GM12874 (cell line): ENCODE measurements around the gene RERE.

Experiments
- TF ChIP-seq, protein P1 (sequence below): IDR thresholded peaks from 2 replicates; pipeline ENCODE4 v1.5.1; 2011; ENCODE audit warnings: low read depth, mild to moderate bottlenecking, control low read depth, low read length, moderate library complexity; ENCODE audit not compliant: insufficient read depth

The RERE gene

DNA sequence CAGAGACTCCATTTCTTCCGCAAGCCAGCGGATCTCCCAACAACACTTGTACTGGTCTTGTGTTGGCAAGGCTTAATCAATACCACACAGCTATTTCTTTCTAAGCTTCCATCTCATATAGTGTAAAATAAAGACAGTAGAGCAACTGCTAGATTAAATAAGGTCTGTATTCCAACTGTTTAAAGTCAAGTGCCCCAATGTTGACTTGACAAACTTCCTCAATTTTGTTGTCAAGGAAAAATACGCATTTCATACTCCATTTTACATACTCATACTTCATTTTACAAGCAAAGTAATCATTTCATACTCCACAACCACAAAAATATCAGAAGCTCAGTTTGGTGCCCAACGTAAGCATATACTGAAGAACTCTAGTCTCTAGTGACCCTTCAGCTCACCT, 143.0 kb downstream of the RERE start:
- TF ChIP-seq, protein P1, sequence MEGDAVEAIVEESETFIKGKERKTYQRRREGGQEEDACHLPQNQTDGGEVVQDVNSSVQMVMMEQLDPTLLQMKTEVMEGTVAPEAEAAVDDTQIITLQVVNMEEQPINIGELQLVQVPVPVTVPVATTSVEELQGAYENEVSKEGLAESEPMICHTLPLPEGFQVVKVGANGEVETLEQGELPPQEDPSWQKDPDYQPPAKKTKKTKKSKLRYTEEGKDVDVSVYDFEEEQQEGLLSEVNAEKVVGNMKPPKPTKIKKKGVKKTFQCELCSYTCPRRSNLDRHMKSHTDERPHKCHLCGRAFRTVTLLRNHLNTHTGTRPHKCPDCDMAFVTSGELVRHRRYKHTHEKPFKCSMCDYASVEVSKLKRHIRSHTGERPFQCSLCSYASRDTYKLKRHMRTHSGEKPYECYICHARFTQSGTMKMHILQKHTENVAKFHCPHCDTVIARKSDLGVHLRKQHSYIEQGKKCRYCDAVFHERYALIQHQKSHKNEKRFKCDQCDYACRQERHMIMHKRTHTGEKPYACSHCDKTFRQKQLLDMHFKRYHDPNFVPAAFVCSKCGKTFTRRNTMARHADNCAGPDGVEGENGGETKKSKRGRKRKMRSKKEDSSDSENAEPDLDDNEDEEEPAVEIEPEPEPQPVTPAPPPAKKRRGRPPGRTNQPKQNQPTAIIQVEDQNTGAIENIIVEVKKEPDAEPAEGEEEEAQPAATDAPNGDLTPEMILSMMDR: no peak

DNA sequence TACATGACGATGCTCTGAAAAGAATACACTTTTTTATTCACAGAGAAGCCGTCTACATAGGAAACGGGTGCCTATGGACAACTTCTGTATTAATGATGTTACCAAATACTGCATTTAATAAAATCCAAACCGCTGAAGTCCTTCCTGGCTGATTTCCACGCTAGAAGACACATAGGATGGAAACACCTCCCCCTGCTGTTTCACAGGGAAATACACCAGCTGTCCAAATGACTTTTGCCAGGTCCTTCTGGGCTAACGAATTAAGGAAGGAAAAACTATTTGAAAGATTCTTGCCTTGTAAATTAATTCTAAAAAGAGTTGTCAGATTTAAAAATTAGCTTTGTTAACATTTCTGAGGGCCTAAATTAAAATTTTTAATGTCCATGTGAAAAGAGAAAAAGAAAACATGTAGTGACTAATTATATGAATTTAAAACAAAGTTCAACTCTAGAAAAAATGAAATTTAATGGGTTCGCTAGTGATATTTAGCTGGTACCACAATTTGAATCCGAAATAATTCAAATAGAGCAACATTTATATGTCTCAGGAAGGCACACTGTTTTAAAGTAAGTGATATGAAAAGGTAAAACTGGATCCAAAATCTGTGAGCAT, 146.0 kb downstream of the RERE start:
- TF ChIP-seq, protein P1: peak; percentile 62

DNA sequence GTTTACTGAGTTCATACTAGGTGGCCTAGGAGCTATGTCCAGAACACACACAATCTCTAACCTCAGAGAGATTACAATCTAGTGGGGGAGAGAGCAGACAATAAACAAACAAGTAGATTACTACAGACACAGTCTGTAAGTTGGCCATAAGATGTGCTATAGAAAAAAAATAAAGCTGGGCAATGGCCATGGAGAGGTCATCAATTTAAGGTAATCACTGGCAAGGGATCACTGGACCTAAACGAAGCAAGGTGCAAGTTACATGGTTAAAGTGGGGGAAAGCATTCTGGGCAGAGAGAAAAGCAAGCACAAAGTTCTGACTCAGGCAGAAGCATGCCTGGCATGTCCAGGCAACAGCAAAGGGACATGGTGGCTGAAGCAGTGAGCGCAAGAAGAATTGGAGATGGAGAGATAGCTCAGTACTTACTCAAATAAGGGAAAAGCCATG, 147.0 kb downstream of the RERE start:
- TF ChIP-seq, protein P1: no peak

DNA sequence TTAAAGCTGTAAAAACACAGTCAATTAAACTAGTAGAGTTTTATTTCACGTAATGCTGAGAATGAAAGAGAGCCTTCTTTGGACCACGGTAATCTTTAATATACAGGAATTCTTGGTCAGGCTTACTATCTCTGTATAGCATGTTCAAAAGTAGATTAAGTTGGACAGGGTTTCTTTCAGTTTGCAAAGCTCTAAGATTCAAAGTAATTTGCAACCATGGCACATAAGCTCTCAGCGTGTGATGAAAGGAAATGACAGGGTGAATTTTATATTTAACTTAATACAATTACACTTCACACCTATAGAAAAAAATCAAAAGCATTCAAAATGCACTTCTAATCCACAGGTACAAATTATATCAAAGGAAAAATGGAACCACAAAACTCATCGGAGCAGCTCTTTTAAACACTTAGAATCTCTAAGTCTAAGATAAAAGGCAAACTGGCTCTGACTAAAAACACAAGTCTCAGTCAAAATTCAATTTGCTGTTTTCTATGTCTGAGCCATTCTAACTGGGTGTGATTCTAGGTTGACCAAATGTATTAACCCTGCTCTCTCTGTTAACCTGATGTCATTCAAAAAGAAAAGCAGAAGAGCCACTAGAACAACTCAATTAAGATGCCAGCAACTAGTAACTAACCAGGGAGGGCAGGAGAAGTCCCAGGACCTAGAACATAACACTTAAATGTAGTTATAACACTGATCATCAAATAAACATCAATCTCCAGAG, 147.7 kb downstream of the RERE start:
- TF ChIP-seq, protein P1: no peak

DNA sequence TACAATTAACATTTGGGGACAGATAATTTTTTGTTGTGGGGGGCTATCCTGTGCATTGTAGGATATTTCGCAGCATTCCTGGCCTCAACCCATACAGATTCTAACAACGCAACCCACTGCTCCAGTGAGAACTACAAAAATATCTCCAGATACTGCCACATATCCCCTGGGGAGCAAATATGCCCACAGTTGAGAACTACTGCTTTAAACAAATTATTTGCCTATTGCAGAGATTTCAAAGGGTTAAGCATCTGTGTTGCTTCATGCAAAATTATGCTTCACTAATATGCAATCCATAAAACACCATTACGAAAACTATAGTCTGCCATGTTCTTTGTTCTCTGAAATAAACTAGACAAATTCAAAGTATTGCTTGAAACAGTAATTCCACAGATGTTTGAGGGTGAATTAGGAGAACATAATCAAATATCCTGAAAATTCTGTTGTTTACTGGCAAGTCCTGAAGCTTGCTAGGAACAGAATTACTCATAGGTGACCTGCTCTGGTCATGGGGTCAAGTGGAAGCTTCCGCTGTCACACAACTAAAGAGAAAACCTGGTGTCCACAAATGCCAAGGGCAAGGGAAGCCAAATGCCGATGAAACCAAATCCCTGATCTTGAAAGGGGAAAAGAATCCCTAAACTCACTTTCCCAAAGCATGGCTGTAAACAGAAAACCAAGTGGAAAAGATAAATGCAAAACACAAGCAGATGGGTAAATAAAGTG, 149.4 kb downstream of the RERE start:
- TF ChIP-seq, protein P1: no peak

DNA sequence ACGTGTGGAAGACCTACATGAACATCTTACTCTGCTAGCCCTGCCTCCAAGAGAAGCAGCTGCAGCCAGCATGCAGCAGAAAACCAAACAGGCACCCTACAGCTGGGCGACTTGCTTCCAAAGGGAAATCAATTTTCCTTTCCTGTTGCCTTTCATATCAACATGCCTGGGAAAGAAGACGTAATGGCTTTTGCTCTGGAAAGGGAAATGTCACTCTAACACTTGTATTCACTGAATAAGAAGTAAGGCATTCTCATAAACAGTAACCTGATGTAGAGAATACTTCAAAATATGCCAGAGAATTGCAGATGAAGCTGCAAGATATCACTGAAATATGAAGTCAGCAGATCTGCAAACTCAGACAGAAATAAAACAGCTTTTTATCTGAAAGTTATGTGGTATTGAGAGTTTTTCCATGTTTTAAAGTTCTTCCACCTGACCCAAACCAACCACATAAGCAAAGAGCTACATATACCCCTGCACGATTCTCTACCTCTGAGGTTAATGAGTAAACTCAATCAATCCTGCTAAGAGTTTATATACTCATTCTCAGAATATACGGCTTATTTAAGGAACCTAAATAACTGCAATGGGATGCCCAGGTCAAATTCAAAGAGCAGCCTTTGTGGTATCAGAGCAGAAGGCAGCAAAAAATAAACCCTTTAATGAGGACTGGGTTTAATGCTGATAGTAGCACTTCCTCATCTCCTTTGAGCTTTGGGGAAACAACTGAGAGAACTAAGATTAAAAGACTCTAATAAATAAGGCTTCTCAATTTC, 150.9 kb downstream of the RERE start:
- TF ChIP-seq, protein P1: no peak

DNA sequence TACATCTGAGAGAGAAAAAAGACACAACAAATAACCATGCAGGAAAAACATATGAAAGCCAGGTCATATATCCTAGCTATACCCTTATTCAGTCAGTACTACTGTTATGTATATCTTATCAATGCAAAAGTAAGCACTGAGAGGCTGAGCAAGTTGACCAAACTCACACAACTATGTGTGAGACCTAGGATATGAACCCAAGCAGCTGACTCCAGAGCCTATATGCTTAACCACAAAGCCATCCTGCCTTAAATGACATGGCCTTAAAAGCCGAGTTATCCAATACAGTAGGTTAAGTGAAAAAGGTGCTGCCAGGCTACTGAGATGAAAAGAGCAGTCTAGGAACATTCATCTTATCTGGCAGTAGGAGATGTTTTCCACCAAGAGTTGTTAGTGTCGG, 151.6 kb downstream of the RERE start:
- TF ChIP-seq, protein P1: no peak
